ENCODE results near the gene ITSN1.
A peak's percentile ranks its signal among the peaks of the same experiment; 100 is the strongest.

Gene ITSN1

GRCh38 chr21:33840771-33841170 is 198.5 kb downstream of the ITSN1 start:
- peak; percentile 14 for DNase-seq (ENCODE audit: low read depth)

GRCh38 chr21:33841561-33841960 is 199.3 kb downstream of the ITSN1 start:
- DNase-seq (ENCODE audit: low read depth) = no peak

- DNase-seq (ENCODE audit: low read depth) = no peak
These were observed 200.9 kb downstream of the ITSN1 start for GRCh38 chr21:33843216-33843615.

GRCh38 chr21:33844104-33844889 is 202.0 kb downstream of the ITSN1 start:
- DNase-seq (ENCODE audit: low read depth) = peak; percentile 51

- no peak for DNase-seq (ENCODE audit: low read depth)
These were observed 202.5 kb downstream of the ITSN1 start for GRCh38 chr21:33844890-33845205.

- DNase-seq (ENCODE audit: low read depth) = no peak
These were observed 203.8 kb downstream of the ITSN1 start for GRCh38 chr21:33846141-33846540.

- DNase-seq (ENCODE audit: low read depth) = no peak
These were observed 205.4 kb downstream of the ITSN1 start for GRCh38 chr21:33847588-33848248.

GRCh38 chr21:33848249-33848953 is 206.1 kb downstream of the ITSN1 start:
- no peak for DNase-seq (ENCODE audit: low read depth)

GRCh38 chr21:33849834-33850233 is 207.5 kb downstream of the ITSN1 start:
- no peak for DNase-seq (ENCODE audit: low read depth)

GRCh38 chr21:33850401-33850800 is 208.1 kb downstream of the ITSN1 start:
- no peak for DNase-seq (ENCODE audit: low read depth)

GRCh38 chr21:33850985-33851384 is 208.7 kb downstream of the ITSN1 start:
- no peak for DNase-seq (ENCODE audit: low read depth)

GRCh38 chr21:33852485-33852884 is 210.2 kb downstream of the ITSN1 start:
- no peak for DNase-seq (ENCODE audit: low read depth)

GRCh38 chr21:33854604-33855003 is 212.3 kb downstream of the ITSN1 start:
- peak; percentile 23 for DNase-seq (ENCODE audit: low read depth)

GRCh38 chr21:33855190-33855589 is 212.9 kb downstream of the ITSN1 start:
- DNase-seq (ENCODE audit: low read depth) = no peak

GRCh38 chr21:33856893-33857527 is 214.7 kb downstream of the ITSN1 start:
- DNase-seq (ENCODE audit: low read depth) = no peak

- no peak for DNase-seq (ENCODE audit: low read depth)
These were observed 215.8 kb downstream of the ITSN1 start for GRCh38 chr21:33857846-33858666.

GRCh38 chr21:33858667-33859372 is 216.5 kb downstream of the ITSN1 start:
- DNase-seq (ENCODE audit: low read depth) = no peak

- no peak for DNase-seq (ENCODE audit: low read depth)
These were observed 217.2 kb downstream of the ITSN1 start for GRCh38 chr21:33859373-33860102.

- no peak for DNase-seq (ENCODE audit: low read depth)
These were observed 218.1 kb downstream of the ITSN1 start for GRCh38 chr21:33860332-33860879.

- no peak for DNase-seq (ENCODE audit: low read depth)
These were observed 218.8 kb downstream of the ITSN1 start for GRCh38 chr21:33861125-33861524.
